ENCODE measurements around the gene MYO3A. TPM values are rescaled to one million over a fixed set of nuclear protein-coding genes. Genes with fewer than 3 reads are reported as not detected.

Gene MYO3A
- total and polyA plus RNA-seq, 8 donors = 0.21 to 3.9 (median 3.2) TPM

GRCh38 chr10:26046073-26046700 is 112.2 kb downstream of the MYO3A start:
- Histone ChIP-seq H3K4me1 (no peaks in the 10 kb centered on the region), H3K9me3 (no peaks in the 10 kb centered on the region), H3K27me3 (no peaks in the 10 kb centered on the region), H3K4me3 (no peak overlapping the region), H3K27ac (no peak overlapping the region), H3K36me3 (no peaks in the 10 kb centered on the region)
- intact Hi-C loops (cut with DNase I) = no loop called here
- ATAC-seq (no peak), DNase-seq (no peak)
- TF ChIP-seq CTCF (IDR thresholded peaks at IDR 0.05) = no peak

GRCh38 chr10:26048756-26049155 is 114.7 kb downstream of the MYO3A start:
- Histone ChIP-seq H3K36me3 (no peaks in the 10 kb centered on the region), H3K9me3 (no peaks in the 10 kb centered on the region), H3K4me3 (no peak overlapping the region), H3K27ac (no peak overlapping the region), H3K4me1 (no peaks in the 10 kb centered on the region), H3K27me3 (no peaks in the 10 kb centered on the region)
- intact Hi-C loops (cut with DNase I) = no loop called here
- TF ChIP-seq CTCF (IDR thresholded peaks at IDR 0.05) = no peak
- ATAC-seq = no peak
- no peak for DNase-seq

GRCh38 chr10:26052326-26052725 is 118.3 kb downstream of the MYO3A start:
- Histone ChIP-seq H3K9me3 (peaks cover 0 to 4% of the 10 kb centered on the region in 2 donors), H3K27me3 (no peaks in the 10 kb centered on the region), H3K4me3 (no peak overlapping the region), H3K4me1 (no peaks in the 10 kb centered on the region), H3K36me3 (no peaks in the 10 kb centered on the region), H3K27ac (no peak overlapping the region)
- no peak for ATAC-seq
- no peak for DNase-seq
- TF ChIP-seq CTCF (IDR thresholded peaks at IDR 0.05) = no peak
- intact Hi-C loops (cut with DNase I) = no loop called here

- Histone ChIP-seq H3K27ac (no peak overlapping the region), H3K4me3 (no peak overlapping the region), H3K4me1 (no peaks in the 10 kb centered on the region), H3K9me3 (peaks cover 0 to 4% of the 10 kb centered on the region in 2 donors), H3K27me3 (no peaks in the 10 kb centered on the region), H3K36me3 (no peaks in the 10 kb centered on the region)
- intact Hi-C loops (cut with DNase I) = no loop called here
- no peak for DNase-seq
- no peak for TF ChIP-seq CTCF (IDR thresholded peaks at IDR 0.05)
- no peak for ATAC-seq
These were observed 123.4 kb downstream of the MYO3A start for GRCh38 chr10:26057466-26057865.

- H3K27me3 ChIP-seq = no peaks in the 10 kb centered on the region
- no peak overlapping the region for H3K27ac ChIP-seq
- no peaks in the 10 kb centered on the region for H3K4me1 ChIP-seq
- intact Hi-C loops (cut with DNase I) = no loop called here
- H3K9me3 ChIP-seq = no peaks in the 10 kb centered on the region
- ATAC-seq = no peak
- no peak overlapping the region for H3K4me3 ChIP-seq
- no peak for TF ChIP-seq CTCF (IDR thresholded peaks at IDR 0.05)
- no peak for DNase-seq
- H3K36me3 ChIP-seq = no peaks in the 10 kb centered on the region
These were observed 130.1 kb downstream of the MYO3A start for GRCh38 chr10:26064106-26064505.

Measured in left lung (tissue), 10 donors.